A549 (cell line): ENCODE results near the gene TPRG1L.

Experiments
- CEBPB ChIP-seq, 2 experiments: fragments of >200 bp in 1 of 2; sonication (Bioruptor Twin) in 1 of 2; formaldehyde crosslinking in 1 of 2; IDR thresholded peaks; 2 replicates each; pipeline ENCODE4 v1.6.1; 2012 to 2016
- CTCF ChIP-seq: fragments of >200 bp; sonication (Bioruptor Twin); formaldehyde crosslinking; IDR thresholded peaks from 3 replicates; pipeline ENCODE4 v1.5.1; 2016

GRCh38 chr1:3617806-3618345 is 6.9 kb upstream of the TPRG1L start:
- TF ChIP-seq CEBPB (IDR thresholded peaks at IDR 0.05): no peak
- TF ChIP-seq CTCF: no peak
